T-helper 17 cell (primary cell): Measurements from ENCODE around the gene MAGOH. TPM values are rescaled to one million over a fixed set of nuclear protein-coding genes. Genes with fewer than 3 reads are reported as not detected.
"Not testable (repeated sequence)": the region's sequence is repeated elsewhere in the genome, so short reads cannot be mapped to it uniquely, and the experiment has no call there.

Experiments
- ATAC-seq: fragments of 150-1000 bp; cut with Tn5 transposase; 2 replicates; pipeline ENCODE4 v1.10.0; 2021; ENCODE audit warnings: mild to moderate bottlenecking, moderate library complexity
- DNase-seq, 3 donors: peaks; one replicate each; pipeline versions ENCODE4 v3.0.0 to v3.0.0-alpha.2; 2020 to 2021
- H3K9me3 ChIP-seq: one replicate; pipeline ENCODE4 v1.7.0; 2013; ENCODE audit warnings: low read length, mild to moderate bottlenecking; ENCODE audit not compliant: control insufficient read depth, poor library complexity, severe bottlenecking
- H3K27ac Mint-ChIP-seq: one replicate; pipeline ENCODE4 v1.8.0; 2022; ENCODE audit warnings: mild to moderate bottlenecking, moderate library complexity, mixed read lengths
- H3K27me3 Mint-ChIP-seq: one replicate; pipeline ENCODE4 v1.8.0; 2022; ENCODE audit warnings: mixed read lengths
- H3K36me3 Mint-ChIP-seq: one replicate; pipeline ENCODE4 v1.8.0; 2022; ENCODE audit warnings: low read depth, mixed read lengths
- H3K4me1 Mint-ChIP-seq: one replicate; pipeline ENCODE4 v1.8.0; 2022; ENCODE audit warnings: mild to moderate bottlenecking, mixed read lengths
- H3K4me3 Mint-ChIP-seq: one replicate; pipeline ENCODE4 v1.8.0; 2022; ENCODE audit warnings: mild to moderate bottlenecking, moderate library complexity, mixed read lengths
- total RNA-seq, 4 donors: library from RNA in 2 of 4; stranded (reverse) in 2 of 4; gene quantifications; one replicate each; pipeline ENCODE4 v1.2.3 and lab custom pipeline; 2022 to 2026

MAGOH gene
- total RNA-seq, 2 donors from 2014 or later = 49.3 to 57.6 TPM

- ATAC-seq, H3K4me3 Mint-ChIP-seq, H3K9me3 ChIP-seq, DNase-seq, H3K4me1 Mint-ChIP-seq, H3K27me3 Mint-ChIP-seq: not testable (repeated sequence)
- Mint-ChIP-seq H3K27ac (peak overlapping the region; percentile 19), H3K36me3 (peaks cover 33% of the 10 kb centered on the region)
Observed at GRCh38 chr1:53205496-53205895, 32.8 kb downstream of the MAGOH start.

- no peaks in the 10 kb centered on the region for H3K9me3 ChIP-seq
- no peak for DNase-seq
- H3K27ac Mint-ChIP-seq = peak overlapping the region; percentile 61
- H3K4me3 Mint-ChIP-seq = no peak overlapping the region
- H3K4me1 Mint-ChIP-seq = peaks cover 7% of the 10 kb centered on the region
- no peak for ATAC-seq
- H3K36me3 Mint-ChIP-seq = peaks cover 33% of the 10 kb centered on the region
- H3K27me3 Mint-ChIP-seq = no peaks in the 10 kb centered on the region
Observed at GRCh38 chr1:53203466-53203865, 34.9 kb downstream of the MAGOH start.

GRCh38 chr1:53198241-53198651 lies 40.1 kb downstream of the MAGOH start:
- H3K9me3 ChIP-seq = no peaks in the 10 kb centered on the region
- DNase-seq = no peak
- no peak for ATAC-seq
- H3K27me3 Mint-ChIP-seq = no peaks in the 10 kb centered on the region
- peak overlapping the region; percentile 98 for H3K27ac Mint-ChIP-seq
- H3K36me3 Mint-ChIP-seq = peaks cover 22% of the 10 kb centered on the region
- peak overlapping the region; percentile 92 for H3K4me3 Mint-ChIP-seq
- peaks cover 23% of the 10 kb centered on the region for H3K4me1 Mint-ChIP-seq

GRCh38 chr1:53197291-53198200 lies 40.8 kb downstream of the MAGOH start:
- H3K4me3 Mint-ChIP-seq = peak overlapping the region; percentile 92
- H3K27me3 Mint-ChIP-seq = no peaks in the 10 kb centered on the region
- no peak for ATAC-seq
- H3K27ac Mint-ChIP-seq = peak overlapping the region; percentile 98
- peaks cover 23% of the 10 kb centered on the region for H3K4me1 Mint-ChIP-seq
- H3K36me3 Mint-ChIP-seq = peaks cover 16% of the 10 kb centered on the region
- peaks cover 3% of the 10 kb centered on the region for H3K9me3 ChIP-seq
- no peak for DNase-seq

GRCh38 chr1:53196485-53197290 lies 41.6 kb downstream of the MAGOH start, which contains the start of gene CPT2:
TSS of gene CPT2 (plus strand) at chr1:53196824. CDS start at chr1:53196944, 120 bp downstream.
- Mint-ChIP-seq H3K4me3 (peak within 1 kb of the TSS; percentile 92), H3K4me1 (peaks cover 23% of the 10 kb centered on the region), H3K36me3 (peaks cover 15% of the 10 kb centered on the region), H3K27me3 (no peaks in the 10 kb centered on the region), H3K27ac (peak within 1 kb of the TSS; percentile 98)
- peaks cover 3% of the 10 kb centered on the region for H3K9me3 ChIP-seq
- ATAC-seq (peak; percentile 96), DNase-seq (peak; percentile 75 to 88 (median 84))

GRCh38 chr1:53196017-53196484 lies 42.3 kb downstream of the MAGOH start:
- ATAC-seq (peak; percentile 43), DNase-seq (no peak)
- peak overlapping the region; percentile 98 for H3K27ac Mint-ChIP-seq
- peaks cover 15% of the 10 kb centered on the region for H3K36me3 Mint-ChIP-seq
- H3K4me1 Mint-ChIP-seq = peaks cover 23% of the 10 kb centered on the region
- H3K27me3 Mint-ChIP-seq = no peaks in the 10 kb centered on the region
- H3K9me3 ChIP-seq = peaks cover 3% of the 10 kb centered on the region
- H3K4me3 Mint-ChIP-seq = peak overlapping the region; percentile 92

- H3K4me3 Mint-ChIP-seq = no peak overlapping the region
- ATAC-seq (no peak), DNase-seq (no peak)
- H3K4me1 Mint-ChIP-seq = peaks cover 23% of the 10 kb centered on the region
- peak overlapping the region; percentile 8 for H3K27ac Mint-ChIP-seq
- peaks cover 3% of the 10 kb centered on the region for H3K9me3 ChIP-seq
- peaks cover 12% of the 10 kb centered on the region for H3K36me3 Mint-ChIP-seq
- H3K27me3 Mint-ChIP-seq = no peaks in the 10 kb centered on the region
Observed at GRCh38 chr1:53195246-53196016, 42.9 kb downstream of the MAGOH start.

- no peak overlapping the region for H3K4me3 Mint-ChIP-seq
Observed at GRCh38 chr1:53190210-53190611, 48.1 kb downstream of the MAGOH start.

GRCh38 chr1:53189061-53189460 lies 49.3 kb downstream of the MAGOH start:
- Mint-ChIP-seq H3K4me3 (no peak overlapping the region), H3K27ac (no peak overlapping the region), H3K27me3 (peaks cover 21% of the 10 kb centered on the region), H3K4me1 (no peaks in the 10 kb centered on the region), H3K36me3 (peaks cover 4% of the 10 kb centered on the region)
- ATAC-seq (no peak), DNase-seq (no peak)
- peaks cover 3% of the 10 kb centered on the region for H3K9me3 ChIP-seq

More at GRCh38 chr1:53190210-53190611, 48.1 kb downstream of the MAGOH start:
- H3K4me1 Mint-ChIP-seq = no peaks in the 10 kb centered on the region
- no peak for ATAC-seq
- no peak overlapping the region for H3K27ac Mint-ChIP-seq
- H3K27me3 Mint-ChIP-seq = peaks cover 21% of the 10 kb centered on the region
- peaks cover 3% of the 10 kb centered on the region for H3K9me3 ChIP-seq
- peaks cover 4% of the 10 kb centered on the region for H3K36me3 Mint-ChIP-seq
- no peak for DNase-seq

GRCh38 chr1:53188099-53188498 lies 50.2 kb downstream of the MAGOH start:
- ATAC-seq (no peak), DNase-seq (no peak)
- Mint-ChIP-seq H3K4me3 (no peak overlapping the region), H3K36me3 (peaks cover 4% of the 10 kb centered on the region), H3K4me1 (no peaks in the 10 kb centered on the region), H3K27me3 (peaks cover 21% of the 10 kb centered on the region), H3K27ac (no peak overlapping the region)
- peaks cover 3% of the 10 kb centered on the region for H3K9me3 ChIP-seq

GRCh38 chr1:53187401-53187800 lies 50.9 kb downstream of the MAGOH start:
- H3K27ac Mint-ChIP-seq = no peak overlapping the region
- no peaks in the 10 kb centered on the region for H3K9me3 ChIP-seq
- no peaks in the 10 kb centered on the region for H3K4me1 Mint-ChIP-seq
- H3K36me3 Mint-ChIP-seq = peaks cover 4% of the 10 kb centered on the region
- no peak for DNase-seq
- H3K4me3 Mint-ChIP-seq = no peak overlapping the region
- no peak for ATAC-seq
- peaks cover 21% of the 10 kb centered on the region for H3K27me3 Mint-ChIP-seq

- H3K9me3 ChIP-seq = no peaks in the 10 kb centered on the region
- H3K4me1 Mint-ChIP-seq = no peaks in the 10 kb centered on the region
- peaks cover 21% of the 10 kb centered on the region for H3K27me3 Mint-ChIP-seq
- H3K36me3 Mint-ChIP-seq = peaks cover 4% of the 10 kb centered on the region
- ATAC-seq = no peak
- H3K4me3 Mint-ChIP-seq = no peak overlapping the region
- H3K27ac Mint-ChIP-seq = no peak overlapping the region
- DNase-seq = no peak
Observed at GRCh38 chr1:53186533-53186932, 51.8 kb downstream of the MAGOH start.
